Adrenal gland (tissue), 12 donors: ENCODE measurements around the gene SEMA3F. TPM values are rescaled to one million over a fixed set of nuclear protein-coding genes. Genes with fewer than 3 reads are reported as not detected.

ENCODE experiments used
- DNase-seq, 7 donors: peaks; one replicate each; pipeline ENCODE4 v3.0.0-alpha.2; 2019 to 2020
- H3K27ac ChIP-seq, 5 donors: fragments of 200-600 bp; sonication (generic) in 4 of 5; 1 replicate in 3 of 5; 2 replicates in 2 of 5; pipeline versions ENCODE4 v1.5.1 to v1.8.0; 2016 to 2020; ENCODE audit warnings: mild to moderate bottlenecking in 1 of 5
- H3K27me3 ChIP-seq: fragments of 200-600 bp; 2 replicates; pipeline ENCODE4 v1.8.0; 2021
- H3K36me3 ChIP-seq, 2 donors: fragments of 200-600 bp; replicated peaks in 1 of 2; 1 replicate in 1 of 2; 2 replicates in 1 of 2; pipeline versions ENCODE4 v1.5.1 to v1.8.0; 2018 to 2022
- H3K4me1 ChIP-seq, 2 donors: fragments of 200-600 bp; replicated peaks in 1 of 2; 1 replicate in 1 of 2; 2 replicates in 1 of 2; pipeline versions ENCODE4 v1.5.1 to v1.8.0; 2018 to 2021
- H3K4me3 ChIP-seq, 4 donors: fragments of 200-600 bp; sonication (generic) in 3 of 4; one replicate each; pipeline ENCODE4 v1.5.1; 2016 to 2018
- H3K9me3 ChIP-seq, 3 donors: fragments of 200-600 bp; sonication (generic) in 1 of 3; replicated peaks in 1 of 3; 1 replicate in 2 of 3; 2 replicates in 1 of 3; pipeline versions ENCODE4 v1.5.1 to v1.8.0; 2016 to 2021
- CTCF ChIP-seq, 6 experiments: fragments of 450-650 bp in 4 of 6; fragments of 200-600 bp in 2 of 6; sonication (generic) in 1 of 6; IDR thresholded peaks; 1 replicate in 5 of 6; 2 replicates in 1 of 6; pipeline versions ENCODE4 v1.5.1 to v1.8.0; 2016 to 2021; ENCODE audit warnings: antibody characterized with exemption in 6 of 6, mild to moderate bottlenecking in 2 of 6, moderate library complexity in 1 of 6
- POLR2A ChIP-seq, 2 donors: fragments of 450-650 bp; IDR thresholded peaks; one replicate each; pipeline ENCODE4 v1.6.1; 2017; ENCODE audit warnings: antibody characterized with exemption in 2 of 2, mild to moderate bottlenecking in 2 of 2, moderate library complexity in 1 of 2
- WGBS, 4 donors: extraction: QIAGEN DNeasy Blood & Tissue Kit in 2 of 4; methylation state at CpG; one replicate each; pipeline versions ENCODE4 v1.1.5 to v1.1.7; 2013 to 2017; 5-methylcytosine and 5-hydroxymethylcytosine counted together
- intact Hi-C, 2 donors: fragments of 100-400 bp; cut with DNase I; formaldehyde crosslinking; loops; one replicate each; pipeline versions ENCODE4 v1.14.1 to v1.15.0; 2022 to 2023
- polyA plus RNA-seq, 3 donors: library from polyadenylated mRNA; stranded (reverse); fragments of 200-250 nt in 2 of 3; fragments of 350-450 nt in 1 of 3; fragmentation: Illumina TruSeq in 1 of 3; extraction: RNeasy Lipid Tissue Mini Kit (QIAGEN cat#74804) in 1 of 3; gene quantifications; one replicate each; pipeline ENCODE4 v1.2.3, GENCODE V29; 2013 to 2014
- total RNA-seq, 9 donors: library from RNA; depleted of rRNA in 4 of 9; stranded (reverse); fragments of >200 nt in 4 of 9; fragments of 120-200 nt in 1 of 9; fragmentation: NEBNext Ultra II Directional in 1 of 9; extraction: Animal tissue kit (Norgen Biotek cat#: 25700) in 1 of 9; gene quantifications; one replicate each; pipeline versions ENCODE4 v1.1.0 to v1.2.4, GENCODE V29; 2013 to 2023
- donor health status: healthy with polysubstance abuse.
- donor health status: Bipolar disorder and iron deficiency.
- donor health status: DM: yes; HTN: yes; CAD: no.
- donor health status: DM: no; HTN: no; CAD: no.
- donor health status: DM: no; HTN: no; CAD: no.
- donor health status: DM: yes; HTN: yes; CAD: no.

The SEMA3F gene
- total and polyA plus RNA-seq, 12 donors: 1.6 to 21.1 (median 13.6) TPM

GRCh38 chr3:50161320-50161719, 6.2 kb downstream of the SEMA3F start:
- WGBS, 4 donors: 71 to 83% (median 78%) methylated on average over 3 to 13 of the region's 13 CpGs
- DNase-seq: no peak
- H3K27me3 ChIP-seq: no peaks in the 10 kb centered on the region
- H3K36me3 ChIP-seq: no peaks in the 10 kb centered on the region
- peak overlapping the region in 2 of 5 donors; percentile 19 to 65 for H3K27ac ChIP-seq
- no peaks in the 10 kb centered on the region for H3K9me3 ChIP-seq
- H3K4me3 ChIP-seq: no peak overlapping the region
- peaks cover 14 to 19% of the 10 kb centered on the region in 2 donors for H3K4me1 ChIP-seq
- no peak for TF ChIP-seq POLR2A (IDR thresholded peaks at IDR 0.05)
- no peak for TF ChIP-seq CTCF (IDR thresholded peaks at IDR 0.05)
- intact Hi-C loops: no loop called here

GRCh38 chr3:50162034-50162883, 7.1 kb downstream of the SEMA3F start:
- WGBS, 4 donors: 73 to 94% (median 80%) methylated on average over 3 to 5 of the region's 5 CpGs
- H3K4me3 ChIP-seq: no peak overlapping the region
- no peaks in the 10 kb centered on the region for H3K27me3 ChIP-seq
- TF ChIP-seq POLR2A (IDR thresholded peaks at IDR 0.05) (no peak), CTCF (IDR thresholded peaks at IDR 0.05) (no peak)
- H3K9me3 ChIP-seq: no peaks in the 10 kb centered on the region
- H3K27ac ChIP-seq: peak overlapping the region in 3 of 5 donors; percentile 3 to 19 (median 8)
- no peak for DNase-seq
- peaks cover 14 to 19% of the 10 kb centered on the region in 2 donors for H3K4me1 ChIP-seq
- no peaks in the 10 kb centered on the region for H3K36me3 ChIP-seq
- intact Hi-C loops: no loop called here

- intact Hi-C loops: no loop called here
- H3K4me3 ChIP-seq: no peak overlapping the region
- no peaks in the 10 kb centered on the region for H3K9me3 ChIP-seq
- WGBS, 4 donors: 39 to 55% (median 53%) methylated on average over 7 to 8 of the region's 8 CpGs
- no peaks in the 10 kb centered on the region for H3K27me3 ChIP-seq
- H3K4me1 ChIP-seq: peaks cover 14 to 19% of the 10 kb centered on the region in 2 donors
- TF ChIP-seq POLR2A (IDR thresholded peaks at IDR 0.05): no peak
- no peak for TF ChIP-seq CTCF (IDR thresholded peaks at IDR 0.05)
- H3K36me3 ChIP-seq: no peaks in the 10 kb centered on the region
- H3K27ac ChIP-seq: peak overlapping the region in 1 of 5 donors; percentile 68
- peak; percentile 71 to 90 (median 87) for DNase-seq
Observed at GRCh38 chr3:50163572-50164455, 8.7 kb downstream of the SEMA3F start.

- Histone ChIP-seq H3K36me3 (no peaks in the 10 kb centered on the region), H3K9me3 (no peaks in the 10 kb centered on the region), H3K4me1 (peaks cover 14 to 19% of the 10 kb centered on the region in 2 donors), H3K4me3 (no peak overlapping the region), H3K27me3 (no peaks in the 10 kb centered on the region), H3K27ac (peak overlapping the region in 1 of 5 donors; percentile 67)
- no peak for TF ChIP-seq CTCF (IDR thresholded peaks at IDR 0.05)
- no peak for TF ChIP-seq POLR2A (IDR thresholded peaks at IDR 0.05)
- intact Hi-C loops: no loop called here
- no peak for DNase-seq
- 39 to 44% (median 40%) methylated on average over 1 of the region's 1 CpG; no CpG with 5 or more reads in 1 of the 4 donors for WGBS, 4 donors
Observed at GRCh38 chr3:50164481-50164880, 9.4 kb downstream of the SEMA3F start.
